Fibroblast of villous mesenchyme (primary cell): ENCODE measurements around the gene EGFL7. TPM values are rescaled to one million over a fixed set of nuclear protein-coding genes. Genes with fewer than 3 reads are reported as not detected.

Experiments
- DNase-seq: peaks from one replicate; pipeline ENCODE4 v3.0.0-alpha.2; 2010; ENCODE audit warnings: low read depth
- H3K4me3 ChIP-seq: 2 replicates; pipeline ENCODE4 v1.5.1; 2011; ENCODE audit warnings: low read depth, mild to moderate bottlenecking, low read length
- CTCF ChIP-seq: IDR thresholded peaks from 2 replicates; pipeline ENCODE4 v1.5.1; 2012; ENCODE audit warnings: low read depth, mild to moderate bottlenecking, low read length; ENCODE audit not compliant: insufficient read depth
- total RNA-seq: library from RNA; depleted of rRNA; stranded (reverse); fragments of >200 nt; gene quantifications from 2 replicates; pipeline ENCODE4 v1.2.3, GENCODE V29; 2012

The EGFL7 gene
- total RNA-seq, 1 donor: 9.9 TPM

DNA sequence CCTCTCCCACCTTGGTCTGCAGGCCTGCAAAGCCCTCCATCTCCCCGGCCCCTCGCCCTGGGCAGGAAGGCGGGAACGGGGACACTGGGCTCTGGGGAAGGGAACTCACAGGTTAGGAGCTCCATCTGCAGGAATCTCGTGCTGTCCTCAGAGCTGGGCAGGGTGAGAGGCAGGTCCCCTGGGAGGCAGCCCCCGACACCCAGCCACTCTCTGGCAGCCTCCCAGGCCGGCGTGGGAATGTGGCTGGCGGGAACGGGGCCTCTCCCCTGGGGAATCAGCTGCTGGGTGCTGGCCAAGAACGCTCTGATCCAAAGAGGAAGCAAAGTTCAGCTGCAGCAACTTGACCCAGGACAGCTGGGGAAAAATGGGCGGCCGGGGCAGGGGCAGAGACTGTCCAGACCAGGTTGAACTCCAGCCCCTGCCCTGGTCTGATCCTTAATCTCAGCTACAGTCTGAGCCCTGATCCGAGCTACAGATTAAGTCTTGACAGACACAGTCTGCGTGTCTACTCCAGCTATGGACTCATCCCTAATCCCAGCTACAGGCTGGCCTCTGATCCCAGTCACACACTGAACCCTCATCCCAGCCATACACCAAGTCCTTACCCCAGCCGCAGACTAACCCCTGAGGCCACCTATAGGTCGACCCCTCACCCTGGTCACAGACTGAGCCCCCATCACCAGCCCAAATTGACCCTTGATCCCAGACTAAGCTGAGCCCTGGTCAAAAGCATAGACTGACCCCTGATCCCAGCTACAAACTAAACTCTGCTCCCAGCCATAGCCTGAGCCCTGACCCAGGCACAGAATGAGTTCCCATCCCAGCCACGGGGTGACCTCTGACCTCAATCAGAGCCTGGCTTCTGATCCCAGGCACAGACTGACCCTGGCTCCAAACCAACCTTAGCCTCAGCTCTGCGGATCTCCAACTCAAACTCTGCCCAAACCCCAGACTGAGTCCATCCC lies 37.3 kb upstream of the EGFL7 start:
- DNase-seq: peak; percentile 94
- no peak overlapping the region for H3K4me3 ChIP-seq
- TF ChIP-seq CTCF: peak; percentile 57

DNA sequence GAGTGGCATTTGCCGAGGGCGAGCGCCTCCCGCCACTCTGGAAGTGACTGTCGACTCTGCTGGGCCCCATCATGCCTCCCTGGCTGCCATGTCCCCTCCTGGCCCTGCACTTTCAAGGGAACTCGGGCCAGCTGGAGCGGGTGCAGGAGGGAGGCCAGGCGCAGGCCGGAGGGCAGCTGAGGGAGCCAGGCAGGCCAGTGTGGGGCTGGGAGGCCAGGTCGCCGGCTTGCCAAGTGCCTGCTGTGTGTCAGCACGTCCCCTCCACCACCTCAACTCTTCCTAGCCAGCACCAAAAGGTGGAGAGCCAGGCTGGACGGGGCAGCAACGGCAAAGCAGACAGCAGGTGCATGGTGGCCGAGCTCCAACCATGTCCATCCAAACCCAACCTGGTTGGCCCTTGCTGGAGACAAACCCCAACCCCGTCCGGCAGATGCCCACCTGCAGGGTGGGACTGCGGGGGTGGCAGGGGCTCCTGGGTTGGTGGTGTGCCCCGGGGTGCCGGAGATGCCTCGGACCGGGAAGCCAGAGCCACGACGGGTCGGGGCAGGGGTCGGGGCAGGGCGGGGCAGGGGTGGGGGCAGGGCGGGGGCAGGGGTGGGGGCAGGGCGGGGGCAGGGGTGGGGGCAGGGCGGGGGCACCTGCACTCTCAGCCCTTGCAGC lies 36.5 kb upstream of the EGFL7 start:
- no peak for TF ChIP-seq CTCF
- DNase-seq: no peak
- no peak overlapping the region for H3K4me3 ChIP-seq

DNA sequence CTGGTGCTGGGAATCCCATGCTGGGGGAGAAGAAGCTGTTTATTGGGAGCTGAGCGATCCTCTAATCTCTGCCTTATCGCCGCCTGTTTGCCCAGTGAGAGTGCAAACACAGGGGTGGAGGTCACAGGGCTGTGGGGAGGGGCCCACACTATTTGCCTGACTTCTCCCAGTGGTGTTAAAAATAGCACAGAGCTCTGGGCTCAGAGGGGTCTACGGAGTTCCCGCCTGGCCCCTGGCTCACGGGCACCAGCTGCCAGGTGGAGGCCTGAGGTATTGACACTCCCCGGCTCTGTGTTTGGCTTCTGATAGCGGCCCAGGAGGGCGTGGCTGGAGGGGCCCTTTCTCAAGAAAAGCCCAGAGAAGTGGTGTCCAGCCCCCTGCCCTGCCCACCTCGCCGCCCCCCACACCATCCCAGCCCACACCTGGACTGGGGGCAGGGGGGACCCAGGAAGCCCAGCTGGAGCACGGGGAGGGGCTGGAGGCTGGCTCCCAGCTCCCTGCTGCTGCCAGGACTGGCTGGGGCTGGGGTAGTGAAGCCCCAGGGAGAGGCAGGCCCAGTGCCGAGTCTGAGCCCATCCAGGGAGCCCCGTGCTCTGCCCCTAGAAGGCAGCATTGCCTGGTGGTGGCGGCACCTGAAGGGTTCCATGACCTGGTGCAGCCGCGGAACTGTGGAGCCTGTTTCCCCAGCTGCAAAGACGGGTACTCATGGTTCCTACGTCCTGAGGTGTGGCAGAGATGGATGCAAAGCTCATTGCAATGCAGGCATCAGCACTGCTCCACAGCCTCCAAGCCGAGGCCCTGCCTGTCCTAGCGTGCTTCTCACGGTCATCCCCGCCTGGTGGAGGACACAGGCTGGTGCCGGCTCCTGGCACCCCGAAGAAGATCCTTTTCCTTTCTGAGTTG lies 35.7 kb upstream of the EGFL7 start:
- TF ChIP-seq CTCF: no peak
- H3K4me3 ChIP-seq: no peak overlapping the region
- peak; percentile 49 for DNase-seq

DNA sequence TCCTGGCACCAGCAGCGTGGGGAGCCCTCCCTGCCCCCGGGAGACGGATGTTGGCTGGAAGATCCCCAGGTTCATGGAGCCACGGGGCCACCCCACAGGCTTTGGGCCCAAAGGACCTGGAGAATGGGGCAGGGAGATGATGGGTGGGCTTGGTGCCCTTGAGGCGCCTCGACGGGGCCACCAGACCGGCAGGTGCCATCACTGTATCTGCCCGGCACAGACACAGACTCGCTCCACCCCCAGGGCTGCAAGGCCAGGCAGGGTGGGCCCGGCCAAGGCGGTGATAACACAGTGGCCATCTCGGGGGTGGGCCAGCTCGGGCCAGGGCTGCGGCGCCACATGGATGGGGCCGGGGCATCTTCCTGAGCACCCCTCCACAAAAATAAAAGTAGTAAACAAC lies 35.0 kb upstream of the EGFL7 start:
- no peak overlapping the region for H3K4me3 ChIP-seq
- no peak for DNase-seq
- TF ChIP-seq CTCF: no peak

GRCh38 chr9:136628268-136628667 lies 34.4 kb upstream of the EGFL7 start:
- no peak for DNase-seq
- TF ChIP-seq CTCF: no peak
- no peak overlapping the region for H3K4me3 ChIP-seq
